Measurements from ENCODE around the gene CARM1.

DNA sequence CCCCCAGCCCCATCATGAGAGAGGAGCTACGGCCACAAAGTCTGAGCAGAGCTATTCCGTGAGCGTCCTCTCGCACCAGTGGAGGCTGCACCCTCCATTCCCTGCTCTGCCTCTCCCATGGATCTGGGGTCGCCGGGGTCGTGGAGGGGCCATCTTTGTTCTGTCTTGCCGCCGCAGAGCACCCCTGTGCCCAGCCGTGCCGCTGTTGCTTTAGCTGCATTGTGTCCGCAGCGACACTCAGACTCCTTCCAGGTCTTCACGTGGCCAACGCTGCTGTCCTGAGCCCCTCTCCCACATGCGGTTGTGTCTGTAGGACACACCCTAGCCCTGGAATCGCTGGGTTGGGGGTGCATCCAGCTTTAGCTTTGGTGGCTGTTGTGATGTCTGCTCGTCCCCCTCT is 41.3 kb downstream of the CARM1 start:
- TF ChIP-seq, protein P1, sequence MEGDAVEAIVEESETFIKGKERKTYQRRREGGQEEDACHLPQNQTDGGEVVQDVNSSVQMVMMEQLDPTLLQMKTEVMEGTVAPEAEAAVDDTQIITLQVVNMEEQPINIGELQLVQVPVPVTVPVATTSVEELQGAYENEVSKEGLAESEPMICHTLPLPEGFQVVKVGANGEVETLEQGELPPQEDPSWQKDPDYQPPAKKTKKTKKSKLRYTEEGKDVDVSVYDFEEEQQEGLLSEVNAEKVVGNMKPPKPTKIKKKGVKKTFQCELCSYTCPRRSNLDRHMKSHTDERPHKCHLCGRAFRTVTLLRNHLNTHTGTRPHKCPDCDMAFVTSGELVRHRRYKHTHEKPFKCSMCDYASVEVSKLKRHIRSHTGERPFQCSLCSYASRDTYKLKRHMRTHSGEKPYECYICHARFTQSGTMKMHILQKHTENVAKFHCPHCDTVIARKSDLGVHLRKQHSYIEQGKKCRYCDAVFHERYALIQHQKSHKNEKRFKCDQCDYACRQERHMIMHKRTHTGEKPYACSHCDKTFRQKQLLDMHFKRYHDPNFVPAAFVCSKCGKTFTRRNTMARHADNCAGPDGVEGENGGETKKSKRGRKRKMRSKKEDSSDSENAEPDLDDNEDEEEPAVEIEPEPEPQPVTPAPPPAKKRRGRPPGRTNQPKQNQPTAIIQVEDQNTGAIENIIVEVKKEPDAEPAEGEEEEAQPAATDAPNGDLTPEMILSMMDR (IDR thresholded peaks at IDR 0.05; ENCODE audit: poor library complexity, severe bottlenecking): no peak
- TF ChIP-seq POLR2AphosphoS5 (IDR thresholded peaks at IDR 0.05): no peak
- no peak for TF ChIP-seq SMC3 (conservative IDR thresholded peaks at IDR 0.05; ENCODE audit: poor library complexity)
- no peak for TF ChIP-seq EP300 (conservative IDR thresholded peaks at IDR 0.05; ENCODE audit: poor library complexity, severe bottlenecking)
- no peak for TF ChIP-seq EZH2 (IDR thresholded peaks at IDR 0.05; ENCODE audit: borderline replicate concordance, insufficient read depth, low read length, poor library complexity, severe bottlenecking)
- no peak for TF ChIP-seq TAF1 (IDR thresholded peaks at IDR 0.05; ENCODE audit: low read depth)
- TF ChIP-seq, protein P2, sequence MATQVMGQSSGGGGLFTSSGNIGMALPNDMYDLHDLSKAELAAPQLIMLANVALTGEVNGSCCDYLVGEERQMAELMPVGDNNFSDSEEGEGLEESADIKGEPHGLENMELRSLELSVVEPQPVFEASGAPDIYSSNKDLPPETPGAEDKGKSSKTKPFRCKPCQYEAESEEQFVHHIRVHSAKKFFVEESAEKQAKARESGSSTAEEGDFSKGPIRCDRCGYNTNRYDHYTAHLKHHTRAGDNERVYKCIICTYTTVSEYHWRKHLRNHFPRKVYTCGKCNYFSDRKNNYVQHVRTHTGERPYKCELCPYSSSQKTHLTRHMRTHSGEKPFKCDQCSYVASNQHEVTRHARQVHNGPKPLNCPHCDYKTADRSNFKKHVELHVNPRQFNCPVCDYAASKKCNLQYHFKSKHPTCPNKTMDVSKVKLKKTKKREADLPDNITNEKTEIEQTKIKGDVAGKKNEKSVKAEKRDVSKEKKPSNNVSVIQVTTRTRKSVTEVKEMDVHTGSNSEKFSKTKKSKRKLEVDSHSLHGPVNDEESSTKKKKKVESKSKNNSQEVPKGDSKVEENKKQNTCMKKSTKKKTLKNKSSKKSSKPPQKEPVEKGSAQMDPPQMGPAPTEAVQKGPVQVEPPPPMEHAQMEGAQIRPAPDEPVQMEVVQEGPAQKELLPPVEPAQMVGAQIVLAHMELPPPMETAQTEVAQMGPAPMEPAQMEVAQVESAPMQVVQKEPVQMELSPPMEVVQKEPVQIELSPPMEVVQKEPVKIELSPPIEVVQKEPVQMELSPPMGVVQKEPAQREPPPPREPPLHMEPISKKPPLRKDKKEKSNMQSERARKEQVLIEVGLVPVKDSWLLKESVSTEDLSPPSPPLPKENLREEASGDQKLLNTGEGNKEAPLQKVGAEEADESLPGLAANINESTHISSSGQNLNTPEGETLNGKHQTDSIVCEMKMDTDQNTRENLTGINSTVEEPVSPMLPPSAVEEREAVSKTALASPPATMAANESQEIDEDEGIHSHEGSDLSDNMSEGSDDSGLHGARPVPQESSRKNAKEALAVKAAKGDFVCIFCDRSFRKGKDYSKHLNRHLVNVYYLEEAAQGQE (IDR thresholded peaks at IDR 0.05; ENCODE audit: borderline replicate concordance): no peak
- TF ChIP-seq RAD21 (conservative IDR thresholded peaks at IDR 0.05): no peak
- TF ChIP-seq MXI1 (conservative IDR thresholded peaks at IDR 0.05; ENCODE audit: poor library complexity, severe bottlenecking): no peak

Measured in neural cell (in vitro differentiated cells).